Measurements from ENCODE around the gene CEP20. TPM values are rescaled to one million over a fixed set of nuclear protein-coding genes. Genes with fewer than 3 reads are reported as not detected.
A peak's percentile ranks its signal among the peaks of the same experiment; 100 is the strongest.
"Not testable (repeated sequence)": the region's sequence is repeated elsewhere in the genome, so short reads cannot be mapped to it uniquely, and the experiment has no call there.

Gene CEP20
- total RNA-seq, result 32.2 and 36.4 TPM in 2 replicates

GRCh38 chr16:15888072-15888976, at the start of gene CEP20:
Gene CEP20, minus strand, starts transcription at chr16:15888603. Its CDS starts 18 bp downstream, at chr16:15888585.
- CTCF ChIA-PET, result interaction anchor here (0.9 to 3.7 kb wide), 4 partner anchors 14 to 144 kb away, joined by 3 to 20 read pairs (median 4); no protein-coding TSS in a partner anchor
- intact Hi-C loops (cut with micrococcal nuclease), result loop anchor here (1.0 to 10.0 kb wide), 7 partner anchors 20 to 244 kb away; partner anchors contain the start of gene MARF1
- Mint-ChIP-seq H3K27ac (peak within 1 kb of the TSS; percentile 99), H3K36me3 (ENCODE audit: low read depth) (peaks cover 17% of the 10 kb centered on the region), H3K4me3 (peak within 1 kb of the TSS; percentile 99), H3K4me1 (peaks cover 30% of the 10 kb centered on the region), H3K27me3 (no peaks in the 10 kb centered on the region), H3K9me3 (no peaks in the 10 kb centered on the region)
- peak; percentile 98 for DNase-seq
- no peak for TF ChIP-seq CTCF (IDR thresholded peaks at IDR 0.05)
- POLR2A ChIA-PET, result interaction anchor here (0.5 to 3.2 kb wide), 27 partner anchors 9 to 245 kb away, joined by 3 to 37 read pairs (median 5); partner anchors contain the start of gene MARF1
- peak; percentile 99 for ATAC-seq (ENCODE audit: low read depth)

- H3K4me1 Mint-ChIP-seq; H3K4me3 Mint-ChIP-seq; POLR2A ChIA-PET; H3K36me3 Mint-ChIP-seq (ENCODE audit: low read depth); intact Hi-C loops (cut with micrococcal nuclease); ATAC-seq (ENCODE audit: low read depth); H3K9me3 Mint-ChIP-seq; H3K27me3 Mint-ChIP-seq; DNase-seq; CTCF ChIA-PET; H3K27ac Mint-ChIP-seq: not testable (repeated sequence)
Observed at GRCh38 chr16:15936809-15937208, 48.4 kb upstream of the CEP20 start.

- H3K4me1 Mint-ChIP-seq, result no peaks in the 10 kb centered on the region
- CTCF ChIA-PET, result no interaction called here
- ATAC-seq (ENCODE audit: low read depth), result no peak
Observed at GRCh38 chr16:15934991-15935390, 46.6 kb upstream of the CEP20 start.

GRCh38 chr16:15933781-15934180, 45.4 kb upstream of the CEP20 start:
- Mint-ChIP-seq H3K9me3 (no peaks in the 10 kb centered on the region), H3K4me1 (no peaks in the 10 kb centered on the region), H3K36me3 (ENCODE audit: low read depth) (no peaks in the 10 kb centered on the region), H3K27ac (no peak overlapping the region), H3K4me3 (no peak overlapping the region), H3K27me3 (peaks cover 2% of the 10 kb centered on the region)
- POLR2A ChIA-PET, result no interaction called here
- ATAC-seq (ENCODE audit: low read depth) (no peak), DNase-seq (no peak)
- CTCF ChIA-PET, result no interaction called here
- no peak for TF ChIP-seq CTCF (IDR thresholded peaks at IDR 0.05)
- intact Hi-C loops (cut with micrococcal nuclease), result no loop called here

More at GRCh38 chr16:15934991-15935390, 46.6 kb upstream of the CEP20 start:
- Mint-ChIP-seq H3K27ac (no peak overlapping the region), H3K4me3 (no peak overlapping the region), H3K9me3 (no peaks in the 10 kb centered on the region), H3K36me3 (ENCODE audit: low read depth) (no peaks in the 10 kb centered on the region), H3K27me3 (peaks cover 2% of the 10 kb centered on the region)
- DNase-seq, result no peak
- POLR2A ChIA-PET, result no interaction called here
- intact Hi-C loops (cut with micrococcal nuclease), result no loop called here
- TF ChIP-seq CTCF (IDR thresholded peaks at IDR 0.05), result no peak

GRCh38 chr16:15932939-15933338, 44.5 kb upstream of the CEP20 start:
- no peaks in the 10 kb centered on the region for H3K9me3 Mint-ChIP-seq
- H3K27ac Mint-ChIP-seq, result no peak overlapping the region
- no peak for ATAC-seq (ENCODE audit: low read depth)
- ChIA-PET POLR2A (interaction anchor here (0.6 kb wide), 1 partner anchor 117 kb away, joined by 3 read pairs; no protein-coding TSS in a partner anchor), CTCF (no interaction called here)
- H3K4me3 Mint-ChIP-seq, result no peak overlapping the region
- no peak for DNase-seq
- intact Hi-C loops (cut with micrococcal nuclease), result no loop called here
- H3K27me3 Mint-ChIP-seq, result peaks cover 2% of the 10 kb centered on the region
- TF ChIP-seq CTCF (IDR thresholded peaks at IDR 0.05), result no peak
- H3K36me3 Mint-ChIP-seq (ENCODE audit: low read depth), result no peaks in the 10 kb centered on the region
- H3K4me1 Mint-ChIP-seq, result no peaks in the 10 kb centered on the region

Measured in activated B cell treated with CpG ODN at 0.5 μM for 24 hours (primary cell).